GM06990 (cell line): Measurements from ENCODE around the gene ROM1.
"Not testable (repeated sequence)": the region's sequence is repeated elsewhere in the genome, so short reads cannot be mapped to it uniquely, and the experiment has no call there.

Source experiments
- DNase-seq: peaks from one replicate; pipeline ENCODE4 v3.0.0-alpha.2; 2011; ENCODE audit not compliant: insufficient read length; ENCODE audit errors: extremely low read depth
- H3K27me3 ChIP-seq: replicated peaks from 2 replicates; pipeline ENCODE4 v1.6.0; 2011; ENCODE audit warnings: low read length; ENCODE audit not compliant: control insufficient read depth, insufficient read depth
- H3K36me3 ChIP-seq: 2 replicates; pipeline ENCODE4 v1.5.1; 2011; ENCODE audit warnings: low read length; ENCODE audit not compliant: control insufficient read depth, insufficient read depth
- H3K4me3 ChIP-seq: replicated peaks from 2 replicates; pipeline ENCODE4 v1.5.1; 2011; ENCODE audit warnings: low read depth, mild to moderate bottlenecking, control low read depth, low read length
- CTCF ChIP-seq: IDR thresholded peaks from 2 replicates; pipeline ENCODE4 v1.5.1; 2011; ENCODE audit warnings: low read length, control low read depth, mild to moderate bottlenecking, inconsistent platforms; ENCODE audit not compliant: insufficient read depth, poor library complexity, severe bottlenecking

ROM1 gene

GRCh38 chr11:62610814-62611704 lies 2.0 kb upstream of the ROM1 start:
- Histone ChIP-seq H3K27me3 (no peaks in the 10 kb centered on the region), H3K4me3 (peak overlapping the region; percentile 84), H3K36me3 (peaks cover 2% of the 10 kb centered on the region)
- TF ChIP-seq CTCF: no peak
- DNase-seq: no peak

GRCh38 chr11:62611705-62612365 lies 1.2 kb upstream of the ROM1 start:
- H3K4me3 ChIP-seq: peak overlapping the region; percentile 84
- TF ChIP-seq CTCF: no peak

GRCh38 chr11:62613291-62613778 lies 278 bp downstream of the ROM1 start:
- no peak for TF ChIP-seq CTCF
- no peak for DNase-seq

More at GRCh38 chr11:62611705-62612365, 1.2 kb upstream of the ROM1 start:
- no peaks in the 10 kb centered on the region for H3K27me3 ChIP-seq
- DNase-seq: peak; percentile 75
- H3K36me3 ChIP-seq: peaks cover 5% of the 10 kb centered on the region

GRCh38 chr11:62614275-62614674 lies 1.2 kb downstream of the ROM1 start:
- Histone ChIP-seq H3K36me3 (peaks cover 7% of the 10 kb centered on the region), H3K4me3 (no peak overlapping the region), H3K27me3 (no peaks in the 10 kb centered on the region)
- no peak for DNase-seq
- no peak for TF ChIP-seq CTCF

More at GRCh38 chr11:62613291-62613778, 278 bp downstream of the ROM1 start:
- Histone ChIP-seq H3K27me3 (no peaks in the 10 kb centered on the region), H3K36me3 (peaks cover 7% of the 10 kb centered on the region), H3K4me3 (peak overlapping the region; percentile 84)

- Histone ChIP-seq H3K27me3 (no peaks in the 10 kb centered on the region), H3K36me3 (peaks cover 7% of the 10 kb centered on the region), H3K4me3 (no peak overlapping the region)
- TF ChIP-seq CTCF: no peak
- no peak for DNase-seq
Observed at GRCh38 chr11:62615521-62615920, 2.5 kb downstream of the ROM1 start.

- not testable (repeated sequence) for DNase-seq, H3K36me3 ChIP-seq, H3K27me3 ChIP-seq, H3K4me3 ChIP-seq
Observed at GRCh38 chr11:62616957-62617356, 3.9 kb downstream of the ROM1 start.
